Measurements from ENCODE around the gene CYP27A1.

The CYP27A1 gene

GRCh38 chr2:218781691-218782527 is at the start of gene CYP27A1:
TSS of gene CYP27A1 (plus strand) at chr2:218782147. CDS start at chr2:218782183, 36 bp downstream.
- FAIRE-seq (no peak), DNase-seq (ENCODE audit: insufficient read length, low spot score) (no peak)

DNA sequence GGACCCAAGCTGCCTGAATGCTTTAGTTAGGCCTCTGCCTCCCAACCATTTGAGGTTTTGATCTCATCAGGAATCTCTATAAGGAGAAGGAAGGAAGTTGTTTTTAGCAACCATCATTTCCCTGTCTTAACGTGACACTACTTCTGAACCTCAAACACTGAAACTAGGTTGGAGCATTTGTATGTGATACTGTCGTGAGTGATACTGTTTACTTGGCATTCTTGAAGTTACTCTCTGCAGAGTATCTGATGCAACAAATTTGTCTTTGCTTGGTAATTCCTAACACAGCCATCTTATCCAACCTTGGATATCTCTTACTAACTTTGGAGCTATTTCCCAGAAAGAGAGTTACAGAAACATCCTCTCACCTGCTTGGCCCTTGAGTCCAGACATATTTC is 49.2 kb upstream of the CYP27A1 start:
- DNase-seq (ENCODE audit: insufficient read length, low spot score) (no peak), FAIRE-seq (no peak)

DNA sequence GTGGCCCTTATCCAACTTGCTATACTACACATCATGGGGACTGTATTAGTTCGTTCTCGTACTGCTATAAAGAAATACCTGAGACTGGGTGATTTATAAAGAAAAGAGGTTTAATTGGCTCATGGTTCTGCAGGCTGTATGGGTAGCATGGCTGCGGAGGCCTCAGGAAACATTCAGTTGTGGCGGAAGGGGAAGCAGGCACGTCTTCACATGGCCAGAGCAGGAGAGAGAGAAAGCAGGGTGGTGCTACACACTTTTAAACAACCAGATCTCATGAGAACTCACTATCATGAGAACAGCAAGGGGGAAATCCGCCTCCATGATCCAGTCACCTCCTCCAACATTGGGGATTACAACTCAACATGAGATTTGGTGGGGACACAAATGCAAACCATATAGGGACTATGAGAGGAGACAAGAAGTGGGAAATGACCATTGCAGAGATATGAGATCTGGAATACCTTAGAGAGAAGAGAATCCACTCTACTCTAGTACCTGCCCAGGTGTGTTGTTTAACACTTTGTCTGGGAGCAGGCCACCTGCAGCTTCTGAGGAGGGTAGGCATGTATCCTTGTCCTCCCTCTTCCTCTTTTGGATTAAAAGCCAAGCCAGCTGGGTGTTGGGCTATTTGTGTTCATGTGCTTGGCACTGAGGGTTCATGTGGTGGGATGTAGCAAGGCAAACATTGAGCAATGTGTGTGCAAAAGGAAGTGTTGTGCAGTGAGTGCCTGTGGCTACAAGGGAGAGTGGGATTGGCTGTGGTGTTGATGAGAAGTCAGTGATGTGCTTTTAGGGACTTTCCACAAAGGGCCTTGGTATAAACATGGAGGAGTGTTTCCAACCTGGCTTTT is 48.6 kb upstream of the CYP27A1 start:
- DNase-seq (ENCODE audit: insufficient read length, low spot score) (no peak), FAIRE-seq (no peak)

- DNase-seq (ENCODE audit: insufficient read length, low spot score) (no peak), FAIRE-seq (no peak)
Observed at GRCh38 chr2:218734190-218734975, 47.6 kb upstream of the CYP27A1 start.

DNA sequence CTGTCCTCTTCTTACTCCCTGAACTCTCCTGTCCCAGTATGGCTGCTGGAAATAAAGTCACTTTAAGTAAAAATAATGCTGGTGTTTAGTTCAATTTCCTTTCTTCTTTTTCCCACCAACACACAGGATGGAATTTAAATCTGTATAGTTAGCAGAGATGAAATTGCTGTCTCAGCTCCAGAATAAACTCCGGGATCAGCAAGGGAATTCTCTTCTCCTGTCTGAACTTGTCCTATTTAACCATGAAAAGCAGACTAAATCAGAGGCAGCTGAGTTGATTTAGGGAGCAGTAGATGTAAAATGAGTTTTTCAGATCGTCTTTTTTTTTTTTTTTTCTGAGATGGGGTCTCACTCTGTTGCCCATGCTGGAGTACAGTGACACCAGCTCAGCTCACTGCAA is 45.4 kb upstream of the CYP27A1 start:
- no peak for DNase-seq (ENCODE audit: insufficient read length, low spot score)
- FAIRE-seq = no peak

- DNase-seq (ENCODE audit: insufficient read length, low spot score) = no peak
- FAIRE-seq = no peak
Observed at GRCh38 chr2:218743068-218743467, 38.9 kb upstream of the CYP27A1 start.

DNA sequence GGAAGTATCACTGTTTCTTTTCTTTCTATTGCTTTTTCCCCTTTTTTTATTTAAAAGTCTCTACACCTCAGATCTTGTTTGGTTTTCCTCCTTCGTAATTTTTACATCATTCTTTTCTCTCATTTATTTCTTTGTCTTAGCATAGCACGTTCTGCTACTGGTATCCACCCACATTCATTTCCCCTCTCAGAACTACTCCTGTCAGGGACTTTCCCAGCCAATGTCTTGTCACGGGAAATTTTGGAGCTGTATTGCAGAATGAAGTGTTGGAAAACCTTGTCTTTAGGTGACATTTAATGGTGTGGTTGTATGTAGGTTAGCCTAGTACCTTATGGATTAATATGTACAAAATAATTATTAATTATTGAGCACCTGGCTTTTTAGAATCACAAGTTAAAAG is 37.3 kb upstream of the CYP27A1 start:
- DNase-seq (ENCODE audit: insufficient read length, low spot score) = no peak
- no peak for FAIRE-seq

- FAIRE-seq (no peak), DNase-seq (ENCODE audit: insufficient read length, low spot score) (no peak)
Observed at GRCh38 chr2:218745160-218745558, 36.8 kb upstream of the CYP27A1 start.

DNA sequence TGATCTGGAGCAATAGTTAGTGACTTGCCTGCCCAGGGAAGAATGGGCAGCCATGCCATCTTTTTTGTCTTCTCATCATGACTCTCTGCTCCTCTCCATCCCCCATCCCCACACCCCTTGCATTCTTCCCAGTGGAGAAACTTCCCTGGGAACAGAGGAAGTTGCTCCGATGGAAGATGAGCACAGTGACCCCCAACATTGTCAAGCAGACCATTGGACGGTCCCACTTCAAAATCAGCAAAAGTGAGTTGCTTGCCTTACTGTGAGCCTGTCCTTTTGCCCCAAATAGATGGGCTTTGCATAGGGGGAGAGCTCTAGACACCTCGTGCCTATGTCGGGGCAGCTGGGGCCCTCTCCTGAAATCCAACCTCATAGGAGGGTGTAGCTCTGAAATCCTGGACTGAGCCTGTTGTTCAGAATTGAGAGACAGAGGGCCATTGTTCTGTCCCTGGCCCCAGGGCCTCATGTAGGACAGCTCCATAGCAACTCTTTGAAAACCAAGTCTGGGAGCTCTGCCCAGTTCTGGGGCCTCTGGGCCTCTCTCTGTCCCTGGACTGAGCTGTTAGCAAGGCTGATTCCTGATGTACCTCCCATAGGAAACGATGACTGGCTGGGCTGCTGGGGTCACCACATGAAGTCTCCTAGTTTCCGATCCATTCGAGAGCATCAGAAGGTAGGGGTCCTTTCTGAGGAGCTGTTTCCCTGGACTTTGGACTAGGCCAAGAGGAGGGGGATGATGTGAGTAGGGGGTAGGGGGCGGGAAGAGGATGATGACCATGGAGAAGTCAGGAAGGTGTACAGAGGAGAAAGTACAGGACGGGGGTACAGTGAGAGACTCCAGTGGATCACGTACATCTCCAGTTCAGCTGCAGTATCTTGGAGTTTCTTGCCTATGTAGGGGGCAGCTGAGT is 36.1 kb upstream of the CYP27A1 start:
- FAIRE-seq (no peak), DNase-seq (ENCODE audit: insufficient read length, low spot score) (no peak)

- no peak for FAIRE-seq
Observed at GRCh38 chr2:218746470-218746795, 35.5 kb upstream of the CYP27A1 start.

GRCh38 chr2:218746960-218747359 is 35.0 kb upstream of the CYP27A1 start:
- no peak for FAIRE-seq
- no peak for DNase-seq (ENCODE audit: insufficient read length, low spot score)

More at GRCh38 chr2:218746470-218746795, 35.5 kb upstream of the CYP27A1 start:
- DNase-seq (ENCODE audit: insufficient read length, low spot score) = no peak

DNA sequence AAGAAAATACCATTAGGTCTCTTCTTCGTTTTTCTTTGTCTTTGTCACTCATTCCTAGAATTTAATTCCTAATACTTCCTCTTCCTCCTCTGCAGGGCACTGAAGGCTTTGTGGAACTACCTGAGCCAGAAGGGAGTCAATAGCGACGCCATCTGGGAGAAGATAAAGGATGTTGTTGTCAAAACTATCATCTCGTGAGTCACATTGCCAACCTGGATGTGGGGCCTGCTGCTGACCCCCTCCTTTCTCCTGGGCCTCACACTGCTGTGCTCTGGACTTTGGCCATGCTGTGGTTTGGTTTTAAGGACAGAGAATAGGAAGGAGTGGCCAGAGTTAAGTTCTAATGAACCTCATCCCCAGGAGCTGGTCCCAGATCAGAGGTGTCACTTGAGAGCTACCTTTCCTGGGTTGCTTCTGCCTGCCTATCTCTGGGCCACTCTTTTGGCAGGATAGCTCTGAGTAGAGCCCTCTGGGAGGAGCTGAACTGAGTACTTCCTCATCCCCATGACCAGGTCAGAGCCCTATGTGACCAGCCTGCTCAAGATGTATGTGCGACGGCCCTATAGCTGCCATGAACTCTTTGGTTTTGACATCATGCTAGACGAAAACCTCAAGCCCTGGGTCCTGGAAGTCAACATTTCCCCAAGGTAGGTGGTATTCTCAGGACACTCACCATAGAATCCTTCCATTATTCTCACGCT is 33.1 kb upstream of the CYP27A1 start:
- FAIRE-seq (no peak), DNase-seq (ENCODE audit: insufficient read length, low spot score) (no peak)

- DNase-seq (ENCODE audit: insufficient read length, low spot score) (no peak), FAIRE-seq (no peak)
Observed at GRCh38 chr2:218754201-218754600, 27.7 kb upstream of the CYP27A1 start.

DNA sequence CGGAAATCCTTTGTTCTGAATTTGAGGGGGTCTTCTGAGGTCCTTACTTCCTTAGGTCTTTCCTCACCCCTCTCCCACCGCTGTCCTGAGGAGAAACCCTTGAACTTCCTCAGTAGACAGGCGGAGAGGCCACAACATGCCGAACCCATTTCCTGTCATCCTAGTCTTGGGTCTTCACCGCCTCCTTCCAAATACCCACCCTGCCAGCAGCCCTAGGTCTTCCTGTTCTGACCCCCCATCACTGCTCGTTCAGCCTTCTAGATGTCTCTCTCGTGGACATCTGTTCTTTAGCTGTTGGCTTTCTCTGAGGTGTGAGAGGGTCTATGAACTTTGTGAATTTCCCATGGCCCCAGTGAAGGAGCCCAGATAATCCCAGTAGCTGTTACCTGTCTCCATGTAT is 27.2 kb upstream of the CYP27A1 start:
- DNase-seq (ENCODE audit: insufficient read length, low spot score) (no peak), FAIRE-seq (no peak)

GRCh38 chr2:218755198-218755566 is 26.8 kb upstream of the CYP27A1 start:
- FAIRE-seq (no peak), DNase-seq (ENCODE audit: insufficient read length, low spot score) (no peak)

GRCh38 chr2:218755567-218756404 is 26.2 kb upstream of the CYP27A1 start:
- DNase-seq (ENCODE audit: insufficient read length, low spot score) (no peak), FAIRE-seq (no peak)

GRCh38 chr2:218756599-218757377 is 25.2 kb upstream of the CYP27A1 start:
- no peak for FAIRE-seq

DNA sequence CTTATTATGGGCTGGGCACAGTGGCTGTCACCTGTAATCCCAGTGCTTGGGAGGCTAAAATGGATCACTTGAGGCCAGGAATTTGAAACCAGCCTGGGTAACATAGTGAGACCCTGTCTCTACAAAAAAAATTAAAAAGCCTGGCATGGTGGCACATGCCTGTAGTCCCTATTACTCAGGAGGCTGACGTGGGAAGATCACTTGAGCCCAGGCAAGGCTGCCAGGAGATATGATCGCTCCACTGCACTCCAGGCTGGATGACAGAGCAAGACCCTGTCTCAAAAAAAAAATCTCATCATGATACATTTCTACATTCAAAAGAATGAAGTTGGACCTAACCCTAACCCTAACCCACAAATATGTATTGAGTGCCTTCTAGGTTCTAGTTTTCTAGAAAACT is 20.2 kb upstream of the CYP27A1 start:
- FAIRE-seq (no peak), DNase-seq (ENCODE audit: insufficient read length, low spot score) (no peak)

More at GRCh38 chr2:218756599-218757377, 25.2 kb upstream of the CYP27A1 start:
- no peak for DNase-seq (ENCODE audit: insufficient read length, low spot score)

Data from HTR-8/SVneo (cell line).